DOHH2 (cell line): ENCODE data around the gene RGCC.

Source experiments
- CTCF ChIP-seq: fragments of 200-600 bp; sonication (generic); IDR thresholded peaks from one replicate; pipeline ENCODE4 v1.5.1; 2014; ENCODE audit warnings: antibody characterized with exemption, mild to moderate bottlenecking, low read depth, low read length; ENCODE audit not compliant: poor library complexity, severe bottlenecking
- EZH2phosphoT487 ChIP-seq: fragments of 200-600 bp; sonication (generic); IDR thresholded peaks from 2 replicates; pipeline ENCODE4 v1.6.1; 2017; ENCODE audit warnings: borderline replicate concordance, mild to moderate bottlenecking, antibody characterized with exemption, low read length, moderate library complexity, mixed read lengths

- TF ChIP-seq CTCF (no peak), EZH2phosphoT487 (no peak)
Measured at GRCh38 chr13:41419206-41419605, 38.1 kb upstream of the RGCC start.
